RWPE2 (cell line): ENCODE measurements around the gene PCNT.
"Not testable (repeated sequence)": the region's sequence is repeated elsewhere in the genome, so short reads cannot be mapped to it uniquely, and the experiment has no call there.

ENCODE experiments used
- ATAC-seq: fragments of 200-7000 bp; cut with Tn5 transposase; 3 replicates; pipeline ENCODE4 v1.9.1; 2021; ENCODE audit warnings: low read depth
- DNase-seq: peaks from one replicate; pipeline ENCODE4 v3.0.0-alpha.2; 2020; ENCODE audit warnings: low spot score
- H3K27ac ChIP-seq: fragments of 450-650 bp; 2 replicates; pipeline ENCODE4 v1.5.1; 2017; ENCODE audit warnings: mild to moderate bottlenecking; ENCODE audit not compliant: poor library complexity, severe bottlenecking
- H3K27me3 ChIP-seq: fragments of 250-450 bp; sonication (Bioruptor Pico); 2 replicates; pipeline ENCODE4 v1.5.1; 2021; ENCODE audit warnings: mild to moderate bottlenecking, moderate library complexity; ENCODE audit not compliant: insufficient read depth, poor library complexity, severe bottlenecking
- H3K36me3 ChIP-seq: fragments of 250-450 bp; sonication (Bioruptor Pico); 2 replicates; pipeline ENCODE4 v1.5.1; 2020; ENCODE audit warnings: low read depth, mild to moderate bottlenecking, moderate library complexity
- H3K4me1 ChIP-seq: fragments of 250-450 bp; sonication (Bioruptor Pico); 2 replicates; pipeline ENCODE4 v1.5.1; 2021; ENCODE audit warnings: mild to moderate bottlenecking, moderate library complexity; ENCODE audit not compliant: insufficient read depth, poor library complexity, severe bottlenecking
- H3K4me3 ChIP-seq: fragments of 250-450 bp; sonication (Bioruptor Pico); 2 replicates; pipeline ENCODE4 v1.5.1; 2021; ENCODE audit warnings: mild to moderate bottlenecking, moderate library complexity; ENCODE audit not compliant: severe bottlenecking
- H3K9me3 ChIP-seq: fragments of 250-450 bp; sonication (Bioruptor Pico); 2 replicates; pipeline ENCODE4 v1.5.1; 2021; ENCODE audit warnings: mild to moderate bottlenecking, moderate library complexity; ENCODE audit not compliant: severe bottlenecking
- CTCF ChIP-seq: fragments of 450-650 bp; IDR thresholded peaks from one replicate; pipeline ENCODE4 v1.5.1; 2017; ENCODE audit warnings: mild to moderate bottlenecking, moderate library complexity; ENCODE audit not compliant: poor library complexity, severe bottlenecking

PCNT gene

GRCh38 chr21:46431884-46432488 lies 108.0 kb downstream of the PCNT start:
- Histone ChIP-seq H3K27ac (no peak overlapping the region), H3K4me1 (no peaks in the 10 kb centered on the region), H3K27me3 (no peaks in the 10 kb centered on the region), H3K36me3 (peaks cover 61% of the 10 kb centered on the region), H3K4me3 (no peak overlapping the region), H3K9me3 (no peaks in the 10 kb centered on the region)
- DNase-seq (no peak), ATAC-seq (no peak)
- no peak for TF ChIP-seq CTCF

GRCh38 chr21:46433116-46433515 lies 109.2 kb downstream of the PCNT start:
- H3K9me3 ChIP-seq, H3K27ac ChIP-seq, H3K27me3 ChIP-seq, H3K4me1 ChIP-seq, ATAC-seq, DNase-seq, H3K4me3 ChIP-seq: not testable (repeated sequence)
- H3K36me3 ChIP-seq = peaks cover 62% of the 10 kb centered on the region

- no peak for ATAC-seq
- no peak overlapping the region for H3K4me3 ChIP-seq
- no peak for TF ChIP-seq CTCF
- peaks cover 75% of the 10 kb centered on the region for H3K36me3 ChIP-seq
- no peak for DNase-seq
- no peaks in the 10 kb centered on the region for H3K27me3 ChIP-seq
- no peaks in the 10 kb centered on the region for H3K9me3 ChIP-seq
- H3K27ac ChIP-seq = no peak overlapping the region
- H3K4me1 ChIP-seq = no peaks in the 10 kb centered on the region
These were observed 110.5 kb downstream of the PCNT start for GRCh38 chr21:46434322-46434958.

- Histone ChIP-seq H3K36me3 (peaks cover 78% of the 10 kb centered on the region), H3K27me3 (no peaks in the 10 kb centered on the region), H3K27ac (no peak overlapping the region), H3K4me1 (no peaks in the 10 kb centered on the region), H3K4me3 (no peak overlapping the region), H3K9me3 (no peaks in the 10 kb centered on the region)
- no peak for DNase-seq
- TF ChIP-seq CTCF = no peak
- no peak for ATAC-seq
These were observed 111.9 kb downstream of the PCNT start for GRCh38 chr21:46435786-46436227.

- Histone ChIP-seq H3K9me3 (no peaks in the 10 kb centered on the region), H3K4me1 (no peaks in the 10 kb centered on the region), H3K27ac (no peak overlapping the region), H3K4me3 (no peak overlapping the region), H3K36me3 (peaks cover 86% of the 10 kb centered on the region), H3K27me3 (no peaks in the 10 kb centered on the region)
- DNase-seq = no peak
- ATAC-seq = no peak
- no peak for TF ChIP-seq CTCF
These were observed 112.7 kb downstream of the PCNT start for GRCh38 chr21:46436621-46437020.
